Calu3 (cell line): Measurements from ENCODE around the gene SLC52A3. TPM values are rescaled to one million over a fixed set of nuclear protein-coding genes. Genes with fewer than 3 reads are reported as not detected.

Experiments
- BruUV-seq: library from RNA; stranded (reverse); fragments of 400-500 nt; replicated peaks from 2 replicates; lab custom pipeline; 2021; lab: Mats Ljungman, UMichigan
- CTCF ChIA-PET: fragments of 300-600 bp; sonication (Branson Sonifier 250); formaldehyde crosslinking; loops from one replicate; lab custom pipeline; 2022; ENCODE audit warnings: antibody characterized with exemption; lab: Charles Lee
- DNase-seq: peaks from one replicate; pipeline ENCODE4 v3.0.0; 2022
- H3K27ac Mint-ChIP-seq: one replicate; pipeline ENCODE4 v1.8.0; 2022; ENCODE audit warnings: mixed read lengths; ENCODE audit not compliant: unreplicated experiment
- H3K27me3 Mint-ChIP-seq: one replicate; pipeline ENCODE4 v1.8.0; 2022; ENCODE audit warnings: mixed read lengths; ENCODE audit not compliant: unreplicated experiment
- H3K36me3 Mint-ChIP-seq: one replicate; pipeline ENCODE4 v1.8.0; 2022; ENCODE audit warnings: mild to moderate bottlenecking, moderate library complexity, mixed read lengths; ENCODE audit not compliant: insufficient read depth, unreplicated experiment
- H3K4me1 Mint-ChIP-seq: one replicate; pipeline ENCODE4 v1.8.0; 2022; ENCODE audit warnings: mild to moderate bottlenecking, low read depth, mixed read lengths; ENCODE audit not compliant: unreplicated experiment
- H3K4me3 Mint-ChIP-seq: one replicate; pipeline ENCODE4 v1.8.0; 2022; ENCODE audit warnings: mild to moderate bottlenecking, low read depth, moderate library complexity, mixed read lengths; ENCODE audit not compliant: unreplicated experiment
- H3K9me3 Mint-ChIP-seq: one replicate; pipeline ENCODE4 v1.8.0; 2022; ENCODE audit warnings: low read depth, mixed read lengths; ENCODE audit not compliant: unreplicated experiment
- CTCF ChIP-seq: fragments of 200-600 bp; IDR thresholded peaks from one replicate; pipeline ENCODE4 v1.8.0; 2022; ENCODE audit warnings: antibody characterized with exemption; ENCODE audit not compliant: unreplicated experiment
- intact Hi-C: fragments of 100-400 bp; cut with micrococcal nuclease; formaldehyde crosslinking; loops from one replicate; pipeline ENCODE4 v1.10.0; 2022; ENCODE audit not compliant: unreplicated experiment
- total RNA-seq: library from RNA; stranded (reverse); gene quantifications from 2 replicates; pipeline ENCODE4 v1.2.3, GENCODE V29; 2022

The SLC52A3 gene
- total RNA-seq, 1 experiment from 2014 or later: 11.1 TPM

DNA sequence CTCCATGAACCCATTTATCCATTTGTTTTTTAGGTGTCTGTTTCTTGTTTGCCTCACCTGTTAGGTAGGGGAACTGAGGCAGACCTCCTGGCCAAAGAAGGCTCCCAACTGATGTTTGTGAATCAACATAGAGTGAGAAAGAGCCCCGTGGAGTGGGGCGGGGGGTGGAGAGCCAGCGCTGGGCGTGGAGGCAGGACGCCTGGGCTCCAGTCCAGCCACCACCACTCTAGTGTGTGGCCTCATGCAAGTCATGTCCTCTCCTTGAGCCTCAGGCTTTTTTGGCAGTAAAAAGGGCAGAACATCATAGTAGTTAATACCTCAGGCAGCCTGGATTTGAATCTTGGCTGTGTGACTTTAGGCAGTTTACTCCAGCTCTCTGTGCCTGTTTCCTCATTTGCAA is 50.5 kb downstream of the SLC52A3 start:
- H3K36me3 Mint-ChIP-seq: no peaks in the 10 kb centered on the region
- CTCF ChIA-PET: no interaction called here
- intact Hi-C loops: no loop called here
- DNase-seq: no peak
- H3K4me1 Mint-ChIP-seq: no peaks in the 10 kb centered on the region
- BruUV-seq: no TSS peak
- TF ChIP-seq CTCF: no peak
- peaks cover 34% of the 10 kb centered on the region for H3K27me3 Mint-ChIP-seq
- no peak overlapping the region for H3K27ac Mint-ChIP-seq
- peaks cover 3% of the 10 kb centered on the region for H3K9me3 Mint-ChIP-seq
- H3K4me3 Mint-ChIP-seq: no peak overlapping the region

DNA sequence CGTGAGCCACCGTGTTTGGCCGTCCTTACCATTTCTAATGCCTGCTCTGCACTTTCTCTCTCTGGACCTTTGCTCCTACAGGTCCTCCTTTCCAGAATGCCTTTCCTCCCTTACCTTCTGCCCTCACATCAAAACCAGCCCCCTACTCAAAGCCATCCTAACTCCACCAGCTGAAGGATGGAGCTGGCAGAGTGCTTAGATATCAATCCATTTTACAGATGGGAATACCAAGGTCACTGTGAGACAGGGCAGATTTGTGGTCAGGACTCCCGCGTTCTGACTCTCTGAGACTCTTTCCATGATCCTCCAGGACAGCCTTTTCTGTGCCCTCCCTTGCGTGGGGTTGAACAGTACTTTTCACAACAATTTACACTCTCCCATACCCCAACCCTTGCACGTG is 51.0 kb downstream of the SLC52A3 start:
- CTCF ChIA-PET: no interaction called here
- BruUV-seq: no TSS peak
- peaks cover 3% of the 10 kb centered on the region for H3K9me3 Mint-ChIP-seq
- no peak overlapping the region for H3K27ac Mint-ChIP-seq
- no peaks in the 10 kb centered on the region for H3K4me1 Mint-ChIP-seq
- TF ChIP-seq CTCF: no peak
- no peak overlapping the region for H3K4me3 Mint-ChIP-seq
- intact Hi-C loops: no loop called here
- DNase-seq: no peak
- peaks cover 31% of the 10 kb centered on the region for H3K27me3 Mint-ChIP-seq
- H3K36me3 Mint-ChIP-seq: no peaks in the 10 kb centered on the region

DNA sequence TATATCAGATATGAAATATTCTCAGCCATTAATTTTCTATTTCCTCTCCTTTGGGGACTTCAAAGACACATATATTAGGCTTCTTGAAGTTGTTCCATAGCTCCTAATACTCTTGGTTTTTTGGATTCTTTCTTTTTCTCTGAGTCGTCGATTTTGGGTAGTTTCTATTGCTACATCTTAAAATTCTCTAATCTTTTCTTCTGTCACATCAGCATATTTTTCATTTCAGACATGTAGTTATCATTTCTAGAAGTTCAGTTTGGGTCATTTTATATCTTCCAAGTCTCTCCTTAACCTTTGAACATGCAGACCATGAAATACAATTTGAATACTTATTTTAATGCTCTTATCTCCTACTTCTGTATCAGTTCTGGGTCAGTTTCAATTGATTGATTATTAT is 53.8 kb downstream of the SLC52A3 start:
- H3K4me1 Mint-ChIP-seq: no peaks in the 10 kb centered on the region
- peaks cover 3% of the 10 kb centered on the region for H3K9me3 Mint-ChIP-seq
- no peaks in the 10 kb centered on the region for H3K36me3 Mint-ChIP-seq
- no peak overlapping the region for H3K4me3 Mint-ChIP-seq
- H3K27ac Mint-ChIP-seq: no peak overlapping the region
- no peak for DNase-seq
- H3K27me3 Mint-ChIP-seq: peaks cover 7% of the 10 kb centered on the region
- TF ChIP-seq CTCF: no peak
- CTCF ChIA-PET: no interaction called here
- intact Hi-C loops: no loop called here
- no TSS peak for BruUV-seq

DNA sequence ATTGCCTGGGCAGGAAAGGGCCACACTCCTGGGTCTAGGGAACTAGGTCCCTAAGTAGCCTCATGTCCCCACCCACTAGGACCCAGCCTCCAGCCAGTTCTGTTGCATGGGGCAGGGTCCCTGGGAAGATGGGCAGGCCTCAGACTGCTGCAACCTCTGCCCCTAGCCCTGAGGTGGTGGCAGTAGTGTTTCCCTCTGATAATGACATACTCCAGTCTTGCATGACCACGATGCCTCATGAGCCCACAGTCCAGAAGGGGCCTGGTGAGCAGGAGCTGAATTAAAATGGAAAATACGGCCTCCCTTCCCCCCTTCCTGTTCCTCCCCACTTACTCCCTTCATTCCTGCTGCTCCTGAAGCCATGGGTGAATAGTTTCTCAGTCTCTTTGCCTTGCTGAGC is 56.7 kb downstream of the SLC52A3 start:
- no TSS peak for BruUV-seq
- Mint-ChIP-seq H3K9me3 (peaks cover 3% of the 10 kb centered on the region), H3K27ac (no peak overlapping the region), H3K4me1 (no peaks in the 10 kb centered on the region), H3K36me3 (no peaks in the 10 kb centered on the region), H3K27me3 (peaks cover 14% of the 10 kb centered on the region), H3K4me3 (no peak overlapping the region)
- CTCF ChIA-PET: no interaction called here
- no peak for DNase-seq
- TF ChIP-seq CTCF: no peak
- intact Hi-C loops: no loop called here
